ENCODE data around the gene RIC1.

Gene RIC1

GRCh38 chr9:5815461-5815860 lies 186.6 kb downstream of the RIC1 start:
- no peak overlapping the region for H3K4me3 ChIP-seq (replicated peaks; ENCODE audit: insufficient read depth, low read length)
- H3K27me3 ChIP-seq (ENCODE audit: insufficient read depth, poor library complexity, severe bottlenecking): no peaks in the 10 kb centered on the region
- H3K27ac ChIP-seq (replicated peaks): no peak overlapping the region
- TF ChIP-seq SPI1 (IDR thresholded peaks at IDR 0.05; ENCODE audit: borderline replicate concordance, low read depth): no peak
- no peak for TF ChIP-seq POLR2AphosphoS5 (IDR thresholded peaks at IDR 0.05; ENCODE audit: low read depth)
- no peak for TF ChIP-seq REST (IDR thresholded peaks at IDR 0.05; ENCODE audit: insufficient replicate concordance, low read depth)
- no peak for TF ChIP-seq GABPA (IDR thresholded peaks at IDR 0.05; ENCODE audit: low read depth)
- no peak for TF ChIP-seq CTCF (IDR thresholded peaks at IDR 0.05; ENCODE audit: insufficient read depth, low read length)
- no peak for DNase-seq (ENCODE audit: low read depth in 1 of 2, low spot score in 1 of 2)

GRCh38 chr9:5817862-5818261 lies 189.0 kb downstream of the RIC1 start:
- H3K27ac ChIP-seq (replicated peaks): no peak overlapping the region
- no peaks in the 10 kb centered on the region for H3K27me3 ChIP-seq (ENCODE audit: insufficient read depth, poor library complexity, severe bottlenecking)
- no peak overlapping the region for H3K4me3 ChIP-seq (replicated peaks; ENCODE audit: insufficient read depth, low read length)
- no peak for TF ChIP-seq CTCF (IDR thresholded peaks at IDR 0.05; ENCODE audit: insufficient read depth, low read length)
- no peak for TF ChIP-seq SPI1 (IDR thresholded peaks at IDR 0.05; ENCODE audit: borderline replicate concordance, low read depth)
- TF ChIP-seq POLR2AphosphoS5 (IDR thresholded peaks at IDR 0.05; ENCODE audit: low read depth): no peak
- TF ChIP-seq REST (IDR thresholded peaks at IDR 0.05; ENCODE audit: insufficient replicate concordance, low read depth): no peak
- no peak for TF ChIP-seq GABPA (IDR thresholded peaks at IDR 0.05; ENCODE audit: low read depth)
- DNase-seq (ENCODE audit: low read depth in 1 of 2, low spot score in 1 of 2): no peak

GRCh38 chr9:5818424-5819142 lies 189.7 kb downstream of the RIC1 start:
- Histone ChIP-seq H3K4me3 (replicated peaks; ENCODE audit: insufficient read depth, low read length) (no peak overlapping the region), H3K27me3 (ENCODE audit: insufficient read depth, poor library complexity, severe bottlenecking) (no peaks in the 10 kb centered on the region), H3K27ac (replicated peaks) (no peak overlapping the region)
- no peak for TF ChIP-seq GABPA (IDR thresholded peaks at IDR 0.05; ENCODE audit: low read depth)
- no peak for TF ChIP-seq POLR2AphosphoS5 (IDR thresholded peaks at IDR 0.05; ENCODE audit: low read depth)
- no peak for TF ChIP-seq REST (IDR thresholded peaks at IDR 0.05; ENCODE audit: insufficient replicate concordance, low read depth)
- no peak for TF ChIP-seq SPI1 (IDR thresholded peaks at IDR 0.05; ENCODE audit: borderline replicate concordance, low read depth)
- no peak for TF ChIP-seq CTCF (IDR thresholded peaks at IDR 0.05; ENCODE audit: insufficient read depth, low read length)
- DNase-seq (ENCODE audit: low read depth in 1 of 2, low spot score in 1 of 2): no peak

Measured in HL-60 (cell line).